GM12864 (cell line): ENCODE measurements around the gene ZBTB38.
A peak's percentile ranks its signal among the peaks of the same experiment; 100 is the strongest.

Source experiments
- DNase-seq: peaks from one replicate; pipeline ENCODE4 v3.0.0-alpha.2; 2011; ENCODE audit warnings: low read depth
- H3K4me3 ChIP-seq: 2 replicates; pipeline ENCODE4 v1.5.1; 2011; ENCODE audit warnings: mild to moderate bottlenecking, low read depth, low read length, control low read depth
- TF ChIP-seq, protein P1 (sequence below): IDR thresholded peaks from 2 replicates; pipeline ENCODE4 v1.5.1; 2011; ENCODE audit warnings: low read depth, mild to moderate bottlenecking, moderate library complexity, low read length, control low read depth, inconsistent platforms; ENCODE audit errors: missing control alignments

Gene ZBTB38

DNA sequence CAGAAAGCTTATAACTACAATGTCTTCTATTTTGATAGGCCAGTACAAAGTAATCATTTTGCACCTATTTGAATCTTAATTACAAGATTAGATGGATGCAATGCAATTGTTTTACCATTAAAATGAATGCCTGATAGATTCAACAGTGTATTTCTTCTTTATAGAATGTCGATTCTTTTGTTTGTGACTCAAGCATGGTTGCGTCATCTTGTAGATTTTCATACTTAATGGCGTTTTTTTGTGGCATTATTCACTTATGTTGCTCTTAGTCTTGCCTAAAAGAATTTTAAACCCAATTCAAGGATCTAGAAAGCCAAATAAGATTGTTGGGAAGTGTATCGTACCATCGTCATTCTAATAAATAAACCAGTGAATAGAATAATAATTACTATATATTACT is 21.4 kb downstream of the ZBTB38 start:
- DNase-seq: no peak
- H3K4me3 ChIP-seq: peak overlapping the region; percentile 58
- TF ChIP-seq, protein P1, sequence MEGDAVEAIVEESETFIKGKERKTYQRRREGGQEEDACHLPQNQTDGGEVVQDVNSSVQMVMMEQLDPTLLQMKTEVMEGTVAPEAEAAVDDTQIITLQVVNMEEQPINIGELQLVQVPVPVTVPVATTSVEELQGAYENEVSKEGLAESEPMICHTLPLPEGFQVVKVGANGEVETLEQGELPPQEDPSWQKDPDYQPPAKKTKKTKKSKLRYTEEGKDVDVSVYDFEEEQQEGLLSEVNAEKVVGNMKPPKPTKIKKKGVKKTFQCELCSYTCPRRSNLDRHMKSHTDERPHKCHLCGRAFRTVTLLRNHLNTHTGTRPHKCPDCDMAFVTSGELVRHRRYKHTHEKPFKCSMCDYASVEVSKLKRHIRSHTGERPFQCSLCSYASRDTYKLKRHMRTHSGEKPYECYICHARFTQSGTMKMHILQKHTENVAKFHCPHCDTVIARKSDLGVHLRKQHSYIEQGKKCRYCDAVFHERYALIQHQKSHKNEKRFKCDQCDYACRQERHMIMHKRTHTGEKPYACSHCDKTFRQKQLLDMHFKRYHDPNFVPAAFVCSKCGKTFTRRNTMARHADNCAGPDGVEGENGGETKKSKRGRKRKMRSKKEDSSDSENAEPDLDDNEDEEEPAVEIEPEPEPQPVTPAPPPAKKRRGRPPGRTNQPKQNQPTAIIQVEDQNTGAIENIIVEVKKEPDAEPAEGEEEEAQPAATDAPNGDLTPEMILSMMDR: no peak

DNA sequence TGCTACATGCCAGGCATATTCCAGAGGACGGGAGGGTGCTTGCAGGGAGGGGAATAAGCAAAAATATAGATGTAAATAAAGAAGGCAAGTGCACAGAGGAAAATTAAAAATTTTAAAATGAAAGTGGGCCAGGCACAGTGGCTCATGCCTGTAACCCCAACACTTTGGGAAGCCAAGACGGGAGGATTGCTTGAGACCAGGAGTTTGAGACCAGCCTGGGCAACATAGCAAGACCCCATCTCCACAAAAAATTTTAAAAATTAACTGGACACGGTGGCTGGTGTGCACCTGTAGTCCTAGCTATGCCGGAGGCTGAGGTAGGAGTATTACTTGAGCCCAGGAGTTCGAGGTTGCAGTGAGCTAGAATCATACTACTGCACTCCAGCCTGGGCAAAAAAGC is 22.4 kb downstream of the ZBTB38 start:
- TF ChIP-seq, protein P1: no peak
- peak overlapping the region; percentile 29; the same call in 1 of the 2 replicates for H3K4me3 ChIP-seq

DNA sequence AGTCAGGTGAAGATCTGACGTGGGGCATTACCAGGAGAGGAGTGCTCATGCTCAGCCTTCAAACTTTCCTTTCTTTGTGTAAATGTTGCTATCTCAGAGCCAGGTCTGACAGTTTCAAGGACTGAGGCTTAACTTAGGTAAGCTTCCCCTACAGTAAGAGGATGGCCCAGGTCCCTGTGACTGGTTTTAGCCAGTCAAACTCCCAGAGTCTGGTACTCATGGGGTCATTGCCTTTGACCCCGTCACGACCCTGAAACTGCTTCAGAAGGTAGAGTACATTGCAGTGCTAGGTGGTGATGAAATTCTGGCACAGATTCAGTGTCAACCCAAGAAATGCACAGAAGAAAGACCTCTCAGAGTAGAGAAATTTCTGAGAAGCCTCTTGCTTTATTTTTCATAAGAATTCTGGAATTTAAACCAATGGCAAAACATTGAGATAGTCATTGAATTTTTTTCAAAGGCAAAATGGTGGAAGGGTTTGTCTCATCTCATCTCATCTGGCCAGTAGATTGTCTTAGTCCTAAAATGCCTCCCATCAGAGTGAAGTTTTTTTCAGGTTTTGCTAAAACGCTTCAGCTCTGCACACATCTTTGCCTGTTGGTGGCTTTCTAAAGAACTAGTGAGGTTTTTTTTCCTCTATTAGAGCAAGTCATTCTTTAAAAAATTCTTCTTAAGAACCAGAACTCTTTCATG is 23.1 kb downstream of the ZBTB38 start:
- DNase-seq: no peak
- no peak overlapping the region; the same call in 1 of the 2 replicates for H3K4me3 ChIP-seq
- TF ChIP-seq, protein P1: no peak

More for the DNA sequence above, 22.4 kb downstream of the ZBTB38 start:
- no peak for DNase-seq

DNA sequence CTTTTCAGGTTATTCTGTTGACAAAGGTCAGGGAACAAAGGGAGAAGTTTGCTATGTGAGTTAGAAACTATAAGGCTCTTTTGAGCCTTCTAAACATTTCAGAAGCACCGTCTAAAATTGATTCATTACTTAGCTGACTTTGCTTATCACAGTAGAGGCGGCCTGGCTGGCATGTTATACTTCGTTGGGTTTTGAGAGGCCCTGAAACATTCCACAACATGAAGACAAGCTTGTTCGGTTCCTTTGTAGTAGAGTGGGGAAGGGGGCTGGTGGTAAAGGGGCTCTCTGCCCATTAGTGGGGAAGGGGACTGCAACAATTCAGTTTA is 23.6 kb downstream of the ZBTB38 start:
- H3K4me3 ChIP-seq: no peak overlapping the region; the same call in 1 of the 2 replicates
- TF ChIP-seq, protein P1: no peak
- DNase-seq: no peak

DNA sequence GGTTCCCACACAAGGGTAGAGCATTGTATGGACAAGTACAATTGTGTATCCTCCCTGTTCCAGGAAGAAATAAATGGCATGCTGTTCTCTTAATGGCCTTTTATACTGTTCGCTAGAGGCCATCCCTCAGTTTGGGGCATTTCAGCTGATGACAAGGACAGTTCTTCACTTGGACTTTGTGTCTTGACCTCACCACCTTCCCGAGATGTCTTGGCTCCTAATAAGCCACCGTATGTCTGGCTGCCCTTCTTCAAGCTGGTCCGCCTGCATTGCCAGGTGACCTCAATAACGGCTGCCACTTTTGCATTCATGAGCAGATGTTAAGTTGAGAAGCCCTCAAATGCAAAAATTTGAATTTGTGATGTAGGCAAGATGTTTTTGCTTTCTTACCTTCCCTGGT is 24.1 kb downstream of the ZBTB38 start:
- no peak overlapping the region for H3K4me3 ChIP-seq
- TF ChIP-seq, protein P1: no peak
- no peak for DNase-seq

DNA sequence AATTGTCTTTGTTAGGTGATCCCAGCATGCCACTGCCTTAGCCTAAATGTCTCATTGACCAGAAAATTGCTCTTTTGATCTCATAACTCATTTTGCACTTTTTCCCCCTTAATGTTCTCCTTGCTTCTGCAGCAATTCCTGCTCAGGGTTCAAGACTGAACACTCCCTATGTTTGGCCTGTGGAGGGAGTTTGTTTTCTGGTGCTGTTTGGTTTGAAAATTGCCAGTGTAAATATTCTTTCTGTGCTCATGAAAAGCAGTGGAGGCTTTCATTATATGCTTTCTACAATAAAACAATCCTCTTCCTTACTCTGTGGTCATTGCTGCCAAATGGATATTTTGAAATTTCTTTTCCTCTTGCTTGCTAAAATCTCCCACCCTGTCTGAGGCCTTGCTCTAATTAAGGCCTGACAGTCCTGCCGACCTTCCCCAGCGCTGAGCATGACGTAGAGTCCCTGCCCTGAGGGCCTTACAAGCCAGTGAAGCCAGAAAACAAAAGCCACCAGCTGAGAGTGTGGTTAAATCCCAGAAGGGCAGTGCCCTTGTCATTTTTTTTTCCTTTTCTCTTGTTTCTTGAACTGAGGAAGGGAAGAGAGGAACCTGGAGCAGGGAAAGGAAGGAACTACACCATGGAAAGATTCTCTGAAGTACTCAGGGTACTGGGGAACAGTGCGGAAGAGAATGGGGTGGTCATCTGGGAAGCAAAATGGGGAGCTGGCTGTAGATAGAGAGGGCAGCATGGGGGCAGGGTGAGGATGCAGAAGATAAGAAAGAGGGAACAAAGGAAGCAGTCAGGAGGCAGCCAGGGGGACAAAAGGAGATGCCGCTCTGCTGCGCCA is 24.8 kb downstream of the ZBTB38 start:
- H3K4me3 ChIP-seq: no peak overlapping the region
- no peak for DNase-seq
- TF ChIP-seq, protein P1: no peak
